ENCODE results near the gene LEMD3. TPM values are rescaled to one million over a fixed set of nuclear protein-coding genes. Genes with fewer than 3 reads are reported as not detected.

LEMD3 gene
- total RNA-seq = 13.5 TPM
- long read RNA-seq, full-length matches to known transcripts = 28 of 32 reads
- long read RNA-seq, partial matches to known transcripts = 1 of 32 reads
- long read RNA-seq, other reads (novel, unspliced or antisense) = 3 of 32 reads

GRCh38 chr12:65169320-65170208 is at the start of gene LEMD3:
TSS of gene LEMD3 (plus strand) at chr12:65169583. CDS start at chr12:65169597, 14 bp downstream.
- Histone ChIP-seq H3K27me3 (ENCODE audit: low read depth) (no peaks in the 10 kb centered on the region), H3K27ac (replicated peaks) (peak within 1 kb of the TSS; percentile 96), H3K4me1 (peaks cover 57% of the 10 kb centered on the region), H3K9me3 (replicated peaks) (no peaks in the 10 kb centered on the region), H3K4me3 (peak within 1 kb of the TSS; percentile 94), H3K36me3 (no peaks in the 10 kb centered on the region)
- intact Hi-C loops (cut with micrococcal nuclease) = loop anchor here (10.0 kb wide), 1 partner anchor 55 kb away; no protein-coding TSS in a partner anchor
- DNase-seq = peak; percentile 94
- TF ChIP-seq CTCF (IDR thresholded peaks at IDR 0.05; ENCODE audit: borderline replicate concordance) = no peak

GRCh38 chr12:65121049-65121955 is 48.1 kb upstream of the LEMD3 start, which contains the start of gene WIF1:
TSS of gene WIF1 (minus strand) at chr12:65121305. CDS start at chr12:65121191, 114 bp downstream.
- peaks cover 11% of the 10 kb centered on the region for H3K4me1 ChIP-seq
- no peaks in the 10 kb centered on the region for H3K36me3 ChIP-seq
- peak within 1 kb of the TSS; percentile 51 for H3K4me3 ChIP-seq
- peaks cover 100% of the 10 kb centered on the region for H3K27me3 ChIP-seq (ENCODE audit: low read depth)
- H3K9me3 ChIP-seq (replicated peaks) = no peaks in the 10 kb centered on the region
- TF ChIP-seq CTCF (IDR thresholded peaks at IDR 0.05; ENCODE audit: borderline replicate concordance) = peak; percentile 26
- H3K27ac ChIP-seq (replicated peaks) = no peak within 1 kb of the TSS
- DNase-seq = no peak
- intact Hi-C loops (cut with micrococcal nuclease) = no loop called here

- Histone ChIP-seq H3K27ac (replicated peaks) (no peak overlapping the region), H3K4me1 (peaks cover 11% of the 10 kb centered on the region), H3K36me3 (no peaks in the 10 kb centered on the region), H3K9me3 (replicated peaks) (no peaks in the 10 kb centered on the region), H3K4me3 (no peak overlapping the region), H3K27me3 (ENCODE audit: low read depth) (peaks cover 100% of the 10 kb centered on the region)
- TF ChIP-seq CTCF (IDR thresholded peaks at IDR 0.05; ENCODE audit: borderline replicate concordance) = no peak
- intact Hi-C loops (cut with micrococcal nuclease) = no loop called here
- no peak for DNase-seq
These were observed 47.4 kb upstream of the LEMD3 start for GRCh38 chr12:65121956-65122469.

DNA sequence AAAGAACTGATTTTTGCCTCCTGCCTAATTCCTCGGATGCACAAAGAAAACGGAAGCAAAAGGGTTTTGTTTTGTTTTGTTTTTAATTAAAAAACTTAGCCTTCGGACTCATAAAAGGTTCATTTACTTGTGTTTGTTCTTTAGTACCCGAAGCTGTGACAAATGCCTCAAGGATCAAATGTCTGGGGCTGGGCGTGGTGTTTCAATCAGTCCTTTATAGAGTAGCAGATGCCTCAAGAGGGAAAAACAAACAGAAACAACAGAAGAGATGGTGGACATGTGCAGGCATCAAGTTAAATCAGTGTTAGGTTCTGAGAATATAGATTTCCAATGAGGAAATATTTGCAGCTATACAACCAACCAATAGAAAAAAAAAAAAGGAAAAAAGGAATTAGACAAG is 46.7 kb upstream of the LEMD3 start:
- H3K4me3 ChIP-seq = no peak overlapping the region
- peaks cover 98% of the 10 kb centered on the region for H3K27me3 ChIP-seq (ENCODE audit: low read depth)
- DNase-seq = no peak
- H3K4me1 ChIP-seq = peaks cover 11% of the 10 kb centered on the region
- intact Hi-C loops (cut with micrococcal nuclease) = no loop called here
- no peak for TF ChIP-seq CTCF (IDR thresholded peaks at IDR 0.05; ENCODE audit: borderline replicate concordance)
- no peaks in the 10 kb centered on the region for H3K36me3 ChIP-seq
- no peaks in the 10 kb centered on the region for H3K9me3 ChIP-seq (replicated peaks)
- H3K27ac ChIP-seq (replicated peaks) = no peak overlapping the region

Measured in left ventricle myocardium inferior (tissue), 1 donor.